Measurements from ENCODE around the gene PARD3. TPM values are rescaled to one million over a fixed set of nuclear protein-coding genes. Genes with fewer than 3 reads are reported as not detected.

Gene PARD3
- total RNA-seq, 1 donor: 42.1 TPM

GRCh38 chr10:34113504-34114225 is 701.4 kb downstream of the PARD3 start:
- no peak for TF ChIP-seq CTCF (IDR thresholded peaks at IDR 0.05; ENCODE audit: insufficient read depth, low read length)
- no peak for DNase-seq (ENCODE audit: low read depth)
- no peak overlapping the region for H3K4me3 ChIP-seq (ENCODE audit: low read depth, low read length)

GRCh38 chr10:34112171-34112782 is 702.8 kb downstream of the PARD3 start:
- peak; percentile 40 for DNase-seq (ENCODE audit: low read depth)
- no peak overlapping the region for H3K4me3 ChIP-seq (ENCODE audit: low read depth, low read length)
- TF ChIP-seq CTCF (IDR thresholded peaks at IDR 0.05; ENCODE audit: insufficient read depth, low read length): no peak

DNA sequence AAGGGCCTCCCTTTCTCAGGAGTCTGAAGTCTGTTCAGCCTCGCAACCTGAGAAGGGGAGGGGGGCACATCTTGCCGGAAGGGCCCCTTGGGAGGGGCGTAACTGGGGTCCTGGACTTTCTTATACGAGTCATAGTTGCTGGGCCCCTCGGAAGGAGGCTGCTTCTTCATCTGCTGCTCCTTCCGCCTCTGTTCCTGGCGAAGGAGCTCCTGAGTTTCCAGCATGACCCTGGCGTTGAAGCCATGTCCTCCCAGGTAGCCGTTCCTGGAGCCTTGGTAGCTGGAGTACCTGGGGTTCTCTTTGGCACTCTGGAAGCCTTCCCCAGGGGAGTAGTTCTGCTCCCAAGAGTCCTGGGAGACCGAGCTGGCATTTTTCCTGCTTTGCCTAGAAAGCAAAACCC is 703.9 kb downstream of the PARD3 start:
- no peak for DNase-seq (ENCODE audit: low read depth)
- TF ChIP-seq CTCF (IDR thresholded peaks at IDR 0.05; ENCODE audit: insufficient read depth, low read length): no peak
- no peak overlapping the region for H3K4me3 ChIP-seq (ENCODE audit: low read depth, low read length)

- no peak overlapping the region for H3K4me3 ChIP-seq (ENCODE audit: low read depth, low read length)
- DNase-seq (ENCODE audit: low read depth): peak; percentile 41
- TF ChIP-seq CTCF (IDR thresholded peaks at IDR 0.05; ENCODE audit: insufficient read depth, low read length): no peak
These were observed 705.0 kb downstream of the PARD3 start for GRCh38 chr10:34109952-34110702.

- no peak for DNase-seq (ENCODE audit: low read depth)
- no peak overlapping the region for H3K4me3 ChIP-seq (ENCODE audit: low read depth, low read length)
- TF ChIP-seq CTCF (IDR thresholded peaks at IDR 0.05; ENCODE audit: insufficient read depth, low read length): no peak
These were observed 705.6 kb downstream of the PARD3 start for GRCh38 chr10:34109495-34109894.

DNA sequence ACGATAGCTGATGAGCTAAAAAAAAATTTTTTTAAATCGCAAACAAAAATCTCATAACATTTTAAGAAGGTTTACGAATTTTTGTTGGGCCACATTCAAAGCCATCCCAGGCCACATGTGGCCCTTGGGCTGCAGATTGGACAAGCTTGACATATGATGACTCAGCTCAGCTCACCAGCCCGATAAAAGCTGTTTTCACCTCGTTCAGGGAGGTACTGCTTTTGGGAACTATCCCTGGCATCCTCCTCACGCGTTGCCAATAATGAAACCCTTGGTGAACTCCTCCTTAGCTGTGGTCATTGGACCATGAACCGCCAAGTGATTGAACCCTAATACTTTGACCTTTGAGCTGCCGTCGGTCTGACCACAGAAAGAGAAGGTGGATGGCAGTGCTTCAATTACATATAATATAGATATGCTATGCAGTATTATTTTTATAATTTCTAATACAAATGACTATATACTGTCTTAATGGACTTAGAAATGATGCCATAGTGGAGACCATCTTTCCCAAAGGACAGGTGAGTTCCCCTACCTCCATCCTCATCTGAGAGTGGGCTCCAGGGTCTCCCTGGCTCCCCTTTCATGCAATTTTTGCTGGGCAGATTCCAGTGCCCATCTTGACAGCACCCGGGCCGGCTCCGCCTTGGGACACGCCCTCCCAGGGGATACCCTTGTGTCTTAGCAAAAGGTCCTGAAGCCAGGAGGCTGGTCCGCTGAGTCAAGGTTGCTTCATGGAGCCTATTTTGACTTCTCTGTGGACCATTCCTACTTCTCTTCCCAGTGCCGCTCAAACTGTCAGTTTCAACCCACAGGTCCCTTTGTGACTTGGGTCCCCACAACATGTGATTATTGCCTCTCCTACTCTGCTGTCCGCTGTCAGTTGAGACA is 707.2 kb downstream of the PARD3 start:
- no peak for DNase-seq (ENCODE audit: low read depth)
- H3K4me3 ChIP-seq (ENCODE audit: low read depth, low read length): no peak overlapping the region
- no peak for TF ChIP-seq CTCF (IDR thresholded peaks at IDR 0.05; ENCODE audit: insufficient read depth, low read length)
